ENCODE measurements around the gene ACOT11. TPM values are rescaled to one million over a fixed set of nuclear protein-coding genes. Genes with fewer than 3 reads are reported as not detected.

Gene ACOT11
- total and polyA plus RNA-seq, 9 of the 15 experiments (the other 6 are each of a cell fraction or from before 2014, with no cell fraction given) = 0.04 to 1.2 (median 0.64) TPM; not detected in 2

DNA sequence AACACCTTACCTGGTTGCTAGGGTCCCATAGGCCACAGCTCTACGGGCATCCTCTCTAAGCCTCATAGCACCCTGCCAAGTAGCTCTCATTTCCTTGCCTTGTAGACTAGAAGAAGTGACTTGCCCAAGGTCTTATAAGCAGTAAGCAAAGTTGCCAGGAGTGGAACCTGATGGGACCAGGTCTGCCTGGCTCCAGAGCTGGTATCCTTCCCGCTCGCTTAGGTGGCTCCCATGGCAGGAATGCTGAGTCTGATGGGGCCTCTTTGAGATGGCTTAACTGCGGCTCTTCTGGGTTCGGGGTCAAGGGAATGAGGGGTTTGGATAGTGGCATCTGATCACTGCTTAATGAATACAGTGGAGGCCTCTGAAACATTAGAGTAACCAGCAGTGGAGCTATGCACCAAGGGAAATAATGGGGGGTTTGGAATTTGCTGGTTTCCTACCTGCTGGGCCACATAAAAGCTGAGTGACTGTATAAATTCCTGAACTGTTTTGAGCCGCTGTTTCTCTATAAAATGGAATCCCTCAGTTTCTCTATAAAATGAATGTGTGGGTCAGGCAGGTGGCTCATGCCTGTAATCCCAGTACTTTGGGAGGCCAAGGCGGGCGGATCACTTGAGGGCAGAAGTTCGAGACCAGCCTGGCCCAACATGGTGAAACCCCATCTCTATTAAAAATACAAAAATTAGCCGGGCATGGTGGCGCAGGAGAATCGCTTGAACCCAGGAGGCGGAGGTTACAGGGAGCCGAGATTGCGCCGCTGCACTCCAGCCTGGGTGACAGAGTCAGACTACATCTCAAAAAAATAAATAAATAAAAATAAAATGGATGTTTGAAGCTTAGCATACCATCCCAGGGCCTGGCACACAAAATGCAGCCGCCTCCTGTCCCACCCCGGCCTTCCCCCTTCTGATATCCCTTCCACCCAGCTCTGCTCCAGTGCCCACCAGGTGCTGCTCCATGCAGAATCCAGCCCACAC is 62.9 kb downstream of the ACOT11 start:
- H3K4me1 ChIP-seq (replicated peaks in 1 of 2; ENCODE audit: control insufficient read depth in 2 of 2, insufficient read depth in 2 of 2, low read length in 2 of 2) = peaks cover 0 to 16% of the 10 kb centered on the region in 2 experiments; a peak in 3 of 5 replicates
- H3K27ac ChIP-seq (ENCODE audit: extremely low read depth, low read depth, low read length) = no peak overlapping the region
- no peak overlapping the region for H3K4me3 ChIP-seq
- CTCF ChIA-PET (ENCODE audit: low intra/inter-chr PET ratio) = no interaction called here
- no peaks in the 10 kb centered on the region for H3K9me1 ChIP-seq (ENCODE audit: control insufficient read depth, insufficient read depth, low read length)
- no peaks in the 10 kb centered on the region for H3K9me3 ChIP-seq (replicated peaks; ENCODE audit: control insufficient read depth, insufficient read depth, low read depth, low read length)
- POLR2A ChIA-PET = interaction anchor here (0.5 to 1.5 kb wide), 5 partner anchors 9 to 1888 kb away, joined by 3 to 7 read pairs (median 3); no protein-coding TSS in a partner anchor
- in situ Hi-C loops (cut with MboI) = no loop called here
- no peaks in the 10 kb centered on the region for H3K36me3 ChIP-seq (ENCODE audit: control insufficient read depth, insufficient read depth, low read length)
- no peak overlapping the region for H3K9ac ChIP-seq (ENCODE audit: insufficient read depth in 1 of 2, low read depth in 2 of 2, low read length in 2 of 2)
- FAIRE-seq (no peak), DNase-seq (ENCODE audit: extremely low read depth in 1 of 4, low spot score in 3 of 4) (no peak), ATAC-seq (no peak)
- intact Hi-C loops (cut with micrococcal nuclease) = no loop called here
- H4K20me1 ChIP-seq (replicated peaks; ENCODE audit: control insufficient read depth, insufficient read depth, low read length) = peaks cover 3% of the 10 kb centered on the region; the same call in 1 of the 2 replicates
- H3K27me3 ChIP-seq (ENCODE audit: control insufficient read depth in 2 of 2, insufficient read depth in 2 of 2, low read length in 2 of 2) = peaks cover 45 to 90% of the 10 kb centered on the region in 2 experiments
- no TSS peak for BruUV-seq (replicated peaks)
- WGBS (ENCODE audit: insufficient coverage, low coverage, missing lambda C conversion rate) = 8% methylated on average over 18 of the region's 18 CpGs
- H3K4me2 ChIP-seq (ENCODE audit: insufficient read depth, low read length) = no peak overlapping the region
- no peak overlapping the region for H2AFZ ChIP-seq (ENCODE audit: low read depth, low read length)
- no peaks in the 10 kb centered on the region for H3K79me2 ChIP-seq (ENCODE audit: control insufficient read depth, insufficient read depth, low read length)
- TF ChIP-seq ZNF583 (CRISPR knock-in tag; IDR thresholded peaks at IDR 0.05) (no peak), ERF (CRISPR knock-in tag; IDR thresholded peaks at IDR 0.05) (no peak), MAZ (CRISPR knock-in tag; conservative IDR thresholded peaks at IDR 0.05 in 1 of 2, IDR thresholded peaks at IDR 0.05 in 1 of 2) (no peak), KLF1 (tag; IDR thresholded peaks at IDR 0.05) (no peak), PCBP1 (IDR thresholded peaks at IDR 0.05; ENCODE audit: low read depth, low read length, poor library complexity, severe bottlenecking) (no peak), IRF1 (CRISPR knock-in tag; IDR thresholded peaks at IDR 0.05; ENCODE audit: borderline replicate concordance) (no peak), ZSCAN29 (IDR thresholded peaks at IDR 0.05) (no peak), ZNF592 (IDR thresholded peaks at IDR 0.05) (no peak), ZNF354B (CRISPR knock-in tag; IDR thresholded peaks at IDR 0.05) (no peak), EWSR1 (IDR thresholded peaks at IDR 0.05; ENCODE audit: borderline replicate concordance, low read depth, partially characterized antibody) (no peak), ARID2 (IDR thresholded peaks at IDR 0.05) (no peak), CLOCK (CRISPR knock-in tag; IDR thresholded peaks at IDR 0.05; ENCODE audit: borderline replicate concordance) (no peak), MAFF (IDR thresholded peaks at IDR 0.05; ENCODE audit: low read length) (no peak)
